Measurements from ENCODE around the gene VOPP1. TPM values are rescaled to one million over a fixed set of nuclear protein-coding genes. Genes with fewer than 3 reads are reported as not detected.

The VOPP1 gene
- total RNA-seq, 1 experiment from 2014 or later: 30.3 TPM

GRCh38 chr7:55552320-55553023 lies 19.8 kb downstream of the VOPP1 start:
- Histone ChIP-seq H3K4me3 (replicated peaks in 1 of 2; ENCODE audit: low read depth in 1 of 2, low read length in 2 of 2) (no peak overlapping the region), H3K4me2 (ENCODE audit: low read length) (no peak overlapping the region), H3K27ac (ENCODE audit: low read depth, low read length) (no peak overlapping the region), H3K27me3 (ENCODE audit: insufficient read depth, low read length) (no peaks in the 10 kb centered on the region), H4K20me1 (ENCODE audit: insufficient read depth) (no peaks in the 10 kb centered on the region), H3K9me3 (ENCODE audit: control insufficient read depth in 1 of 2, insufficient read depth in 1 of 2, low read depth in 1 of 2, low read length in 2 of 2) (no peaks in the 10 kb centered on the region), H3K9ac (ENCODE audit: low read length) (no peak overlapping the region), H2AFZ (ENCODE audit: low read depth, low read length, poor library complexity, severe bottlenecking) (no peak overlapping the region), H3K36me3 (ENCODE audit: control insufficient read depth in 1 of 2, insufficient read depth in 2 of 2, low read length in 2 of 2) (no peaks in the 10 kb centered on the region), H3K9me2 (ENCODE audit: insufficient read depth) (no peaks in the 10 kb centered on the region), H3K4me1 (ENCODE audit: control insufficient read depth in 1 of 2, insufficient read depth in 2 of 2, low read length in 2 of 2) (peaks cover 12 to 29% of the 10 kb centered on the region in 2 experiments; a peak in 3 of 4 replicates), H3K79me2 (ENCODE audit: insufficient read depth, low read length) (peaks cover 22% of the 10 kb centered on the region; the same call in 1 of the 2 replicates)
- DNase-seq (ENCODE audit: low read depth, low spot score) (no peak), ATAC-seq (no peak)
- ChIA-PET CTCF (no interaction called here), POLR2A (no interaction called here), RAD21 (ENCODE audit: low non-redundant PET in 1 of 2, low total read pairs in 2 of 2, uncharacterized antibody in 2 of 2, unreplicated experiment in 2 of 2) (no interaction called here)
- TF ChIP-seq EZH2phosphoT487 (IDR thresholded peaks at IDR 0.05; ENCODE audit: borderline replicate concordance) (no peak), ATF3 (IDR thresholded peaks at IDR 0.05) (no peak), CTCF (IDR thresholded peaks at IDR 0.05 in 2 of 3, conservative IDR thresholded peaks at IDR 0.05 in 1 of 3; ENCODE audit: borderline replicate concordance in 1 of 3, insufficient read depth in 1 of 3, low read depth in 2 of 3, low read length in 2 of 3) (no peak), REST (IDR thresholded peaks at IDR 0.05; ENCODE audit: low read depth) (no peak), POLR2A (IDR thresholded peaks at IDR 0.05; ENCODE audit: borderline replicate concordance, extremely low read depth, insufficient read depth, insufficient read length) (no peak), JUND (IDR thresholded peaks at IDR 0.05) (no peak), EZH2 (IDR thresholded peaks at IDR 0.05) (no peak), FOSL1 (IDR thresholded peaks at IDR 0.05; ENCODE audit: low read depth) (no peak), EGR1 (IDR thresholded peaks at IDR 0.05; ENCODE audit: low read depth) (no peak), SRF (IDR thresholded peaks at IDR 0.05; ENCODE audit: low read depth) (no peak), ZNF274 (IDR thresholded peaks at IDR 0.05; ENCODE audit: low read depth, low read length) (no peak), CBX3 (IDR thresholded peaks at IDR 0.05; ENCODE audit: low read depth) (no peak), SIN3A (IDR thresholded peaks at IDR 0.05; ENCODE audit: low read depth) (no peak), ZBTB33 (IDR thresholded peaks at IDR 0.05; ENCODE audit: extremely low read depth, insufficient replicate concordance, low read length) (no peak), SP1 (IDR thresholded peaks at IDR 0.05; ENCODE audit: low read depth) (no peak), TCF7L2 (IDR thresholded peaks at IDR 0.05; ENCODE audit: borderline replicate concordance, extremely low read depth, insufficient read depth, insufficient read length) (no peak), CEBPB (IDR thresholded peaks at IDR 0.05; ENCODE audit: low read depth) (no peak), ELF1 (IDR thresholded peaks at IDR 0.05; ENCODE audit: borderline replicate concordance, low read depth) (no peak)
- intact Hi-C loops (cut with micrococcal nuclease): no loop called here
- no TSS peak for BruUV-seq (replicated peaks)

Measured in HCT116 (cell line).